Hepatocyte (in vitro differentiated cells): ENCODE results near the gene FER1L5. TPM values are rescaled to one million over a fixed set of nuclear protein-coding genes. Genes with fewer than 3 reads are reported as not detected.
A peak's percentile ranks its signal among the peaks of the same experiment; 100 is the strongest.

Experiments used
- DNase-seq: peaks from one replicate; pipeline ENCODE4 v3.0.0-alpha.2; 2016; ENCODE audit warnings: low spot score
- H2AFZ ChIP-seq: fragments of 200-600 bp; sonication (generic); 2 replicates; pipeline ENCODE4 v1.6.0; 2016; ENCODE audit warnings: antibody characterized with exemption, mild to moderate bottlenecking
- H3K27ac ChIP-seq: fragments of 200-600 bp; sonication (generic); 2 replicates; pipeline ENCODE4 v1.5.1; 2016; ENCODE audit warnings: mild to moderate bottlenecking
- H3K27me3 ChIP-seq: fragments of 200-600 bp; sonication (generic); 2 replicates; pipeline ENCODE4 v1.6.1; 2016
- H3K36me3 ChIP-seq: fragments of 200-600 bp; sonication (generic); replicated peaks from 2 replicates; pipeline ENCODE4 v1.5.1; 2016; ENCODE audit warnings: low read depth; ENCODE audit not compliant: insufficient read depth
- H3K4me1 ChIP-seq: fragments of 200-600 bp; sonication (generic); 2 replicates; pipeline ENCODE4 v1.5.1; 2016; ENCODE audit warnings: mild to moderate bottlenecking, moderate library complexity; ENCODE audit not compliant: insufficient read depth
- H3K4me2 ChIP-seq: fragments of 200-600 bp; sonication (generic); 2 replicates; pipeline ENCODE4 v1.6.0; 2016
- H3K4me3 ChIP-seq: fragments of 200-600 bp; sonication (generic); 2 replicates; pipeline ENCODE4 v1.5.1; 2016; ENCODE audit warnings: mild to moderate bottlenecking
- H3K79me2 ChIP-seq: fragments of 200-600 bp; sonication (generic); 2 replicates; pipeline ENCODE4 v1.6.0; 2017; ENCODE audit warnings: mild to moderate bottlenecking
- H3K9me2 ChIP-seq: fragments of 200-600 bp; sonication (generic); replicated peaks from 2 replicates; pipeline ENCODE4 v1.6.0; 2017; ENCODE audit warnings: mild to moderate bottlenecking; ENCODE audit not compliant: insufficient read depth
- H3K9me3 ChIP-seq: fragments of 200-600 bp; sonication (generic); 2 replicates; pipeline ENCODE4 v1.5.1; 2016; ENCODE audit warnings: low read depth, mild to moderate bottlenecking
- H4K20me1 ChIP-seq: fragments of 200-600 bp; sonication (generic); 2 replicates; pipeline ENCODE4 v1.6.0; 2016; ENCODE audit warnings: mild to moderate bottlenecking; ENCODE audit not compliant: insufficient read depth, poor library complexity, severe bottlenecking
- EZH2 ChIP-seq: fragments of 200-600 bp; sonication (generic); IDR thresholded peaks from 2 replicates; pipeline ENCODE4 v1.6.1; 2016; ENCODE audit warnings: antibody characterized with exemption, mild to moderate bottlenecking, borderline replicate concordance
- EZH2phosphoT487 ChIP-seq: fragments of 200-600 bp; sonication (generic); IDR thresholded peaks from one replicate; pipeline ENCODE4 v1.6.1; 2018; ENCODE audit warnings: antibody characterized with exemption, mild to moderate bottlenecking, low read depth, moderate library complexity; ENCODE audit not compliant: unreplicated experiment, severe bottlenecking
- WGBS: methylation state at CpG from one replicate; pipeline ENCODE4 v1.1.6; 2016; ENCODE audit warnings: low lambda C conversion rate; ENCODE audit errors: missing lambda C conversion rate; 5-methylcytosine and 5-hydroxymethylcytosine counted together
- polyA plus RNA-seq: library from polyadenylated mRNA; unstranded; fragments of >200 nt; fragmentation: Nextera tagmentation; extraction: Ambion mirVana; gene quantifications from 2 replicates; pipeline ENCODE4 v1.2.1, GENCODE V29; 2016
- total RNA-seq: library from RNA; depleted of rRNA; stranded (reverse); fragments of >200 nt; gene quantifications from 2 replicates; pipeline ENCODE4 v1.2.3, GENCODE V29; 2014
- TF ChIP-seq, protein P1 (sequence below): fragments of 200-600 bp; sonication (generic); IDR thresholded peaks from 2 replicates; pipeline ENCODE4 v1.5.1; 2016; ENCODE audit warnings: antibody characterized with exemption, mild to moderate bottlenecking; ENCODE audit not compliant: poor library complexity

FER1L5 gene
- total and polyA plus RNA-seq, 2 experiments from 2014 or later: 0.10 to 0.33 TPM

DNA sequence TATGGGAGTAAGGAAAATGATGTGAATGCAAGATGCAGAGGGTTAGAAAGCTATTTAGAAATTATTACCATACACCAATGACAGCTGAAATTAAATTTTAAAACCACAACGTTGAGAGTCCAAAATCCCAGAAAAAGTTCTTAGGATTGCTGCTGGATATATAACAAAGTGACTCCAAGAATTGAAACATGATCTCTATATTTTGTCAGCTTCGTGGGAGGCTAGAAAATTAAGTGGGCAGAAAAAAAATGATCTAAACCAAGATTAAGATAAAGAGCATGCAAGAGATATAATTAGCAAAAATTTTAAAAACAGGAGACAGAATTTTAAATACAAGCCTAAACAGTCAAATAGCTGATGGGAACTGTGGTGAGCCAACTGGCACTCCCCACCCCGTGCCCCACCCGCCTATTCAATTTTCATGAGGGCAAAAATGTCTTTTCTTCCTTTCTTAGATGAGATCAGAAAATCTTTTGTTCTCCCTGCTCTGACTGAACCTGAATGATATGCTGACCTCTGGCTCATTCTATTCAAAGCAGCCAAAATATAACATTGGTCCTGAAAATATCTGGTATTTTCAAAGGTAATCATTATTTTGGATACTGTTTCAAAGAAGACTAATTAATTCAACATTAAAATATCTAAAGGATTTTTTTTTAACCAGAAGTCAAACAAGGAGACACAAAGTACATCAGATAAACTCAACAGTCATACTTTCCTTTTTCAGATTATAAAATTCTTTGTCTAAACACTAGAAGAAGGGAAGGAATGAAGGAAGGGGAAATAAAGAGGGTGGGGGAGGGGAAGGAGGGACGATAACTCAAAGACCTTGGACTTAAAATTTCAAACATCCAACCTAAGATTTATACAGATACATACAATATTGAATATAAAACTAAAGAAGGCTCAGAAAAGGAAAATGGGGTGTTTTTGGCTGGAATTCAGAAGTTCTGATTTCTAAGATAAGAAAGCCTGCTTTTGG, 16.7 kb upstream of the FER1L5 start:
- Histone ChIP-seq H3K27ac (peak overlapping the region; percentile 13), H4K20me1 (no peaks in the 10 kb centered on the region), H3K79me2 (peaks cover 64% of the 10 kb centered on the region), H3K9me2 (no peaks in the 10 kb centered on the region), H3K4me2 (no peak overlapping the region), H3K27me3 (no peaks in the 10 kb centered on the region), H3K4me3 (no peak overlapping the region), H3K9me3 (no peaks in the 10 kb centered on the region), H2AFZ (no peak overlapping the region), H3K4me1 (no peaks in the 10 kb centered on the region), H3K36me3 (no peaks in the 10 kb centered on the region)
- DNase-seq: no peak
- 72% methylated on average over 5 of the region's 5 CpGs for WGBS
- TF ChIP-seq, protein P1, sequence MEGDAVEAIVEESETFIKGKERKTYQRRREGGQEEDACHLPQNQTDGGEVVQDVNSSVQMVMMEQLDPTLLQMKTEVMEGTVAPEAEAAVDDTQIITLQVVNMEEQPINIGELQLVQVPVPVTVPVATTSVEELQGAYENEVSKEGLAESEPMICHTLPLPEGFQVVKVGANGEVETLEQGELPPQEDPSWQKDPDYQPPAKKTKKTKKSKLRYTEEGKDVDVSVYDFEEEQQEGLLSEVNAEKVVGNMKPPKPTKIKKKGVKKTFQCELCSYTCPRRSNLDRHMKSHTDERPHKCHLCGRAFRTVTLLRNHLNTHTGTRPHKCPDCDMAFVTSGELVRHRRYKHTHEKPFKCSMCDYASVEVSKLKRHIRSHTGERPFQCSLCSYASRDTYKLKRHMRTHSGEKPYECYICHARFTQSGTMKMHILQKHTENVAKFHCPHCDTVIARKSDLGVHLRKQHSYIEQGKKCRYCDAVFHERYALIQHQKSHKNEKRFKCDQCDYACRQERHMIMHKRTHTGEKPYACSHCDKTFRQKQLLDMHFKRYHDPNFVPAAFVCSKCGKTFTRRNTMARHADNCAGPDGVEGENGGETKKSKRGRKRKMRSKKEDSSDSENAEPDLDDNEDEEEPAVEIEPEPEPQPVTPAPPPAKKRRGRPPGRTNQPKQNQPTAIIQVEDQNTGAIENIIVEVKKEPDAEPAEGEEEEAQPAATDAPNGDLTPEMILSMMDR: no peak
- no peak for TF ChIP-seq EZH2phosphoT487
- TF ChIP-seq EZH2: no peak

DNA sequence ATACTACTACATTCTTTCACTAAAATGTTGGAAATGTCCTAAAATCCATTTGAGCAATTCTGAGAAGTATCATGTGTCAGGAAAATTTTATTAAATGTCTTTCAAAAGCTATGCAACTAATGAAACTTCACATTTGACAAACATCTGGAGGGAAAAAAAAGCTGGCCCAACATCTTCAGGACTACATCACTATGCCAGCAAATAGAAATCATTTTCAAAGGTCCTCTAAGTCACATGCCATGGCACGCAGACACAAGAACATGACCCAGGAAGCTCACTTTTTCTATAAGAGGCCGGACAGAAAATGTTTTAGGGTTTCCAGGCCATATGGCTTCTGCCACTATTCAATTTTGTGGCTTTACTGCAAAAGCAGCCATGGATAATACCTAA, 16.0 kb upstream of the FER1L5 start:
- Histone ChIP-seq H3K36me3 (no peaks in the 10 kb centered on the region), H3K27ac (peak overlapping the region; percentile 13), H3K79me2 (peaks cover 62% of the 10 kb centered on the region), H4K20me1 (no peaks in the 10 kb centered on the region), H3K9me3 (no peaks in the 10 kb centered on the region), H2AFZ (no peak overlapping the region), H3K4me2 (no peak overlapping the region), H3K9me2 (no peaks in the 10 kb centered on the region), H3K4me3 (no peak overlapping the region), H3K27me3 (no peaks in the 10 kb centered on the region), H3K4me1 (no peaks in the 10 kb centered on the region)
- TF ChIP-seq, protein P1: no peak
- TF ChIP-seq EZH2 (no peak), EZH2phosphoT487 (no peak)
- WGBS: 82% methylated on average over 2 of the region's 2 CpGs
- DNase-seq: no peak

DNA sequence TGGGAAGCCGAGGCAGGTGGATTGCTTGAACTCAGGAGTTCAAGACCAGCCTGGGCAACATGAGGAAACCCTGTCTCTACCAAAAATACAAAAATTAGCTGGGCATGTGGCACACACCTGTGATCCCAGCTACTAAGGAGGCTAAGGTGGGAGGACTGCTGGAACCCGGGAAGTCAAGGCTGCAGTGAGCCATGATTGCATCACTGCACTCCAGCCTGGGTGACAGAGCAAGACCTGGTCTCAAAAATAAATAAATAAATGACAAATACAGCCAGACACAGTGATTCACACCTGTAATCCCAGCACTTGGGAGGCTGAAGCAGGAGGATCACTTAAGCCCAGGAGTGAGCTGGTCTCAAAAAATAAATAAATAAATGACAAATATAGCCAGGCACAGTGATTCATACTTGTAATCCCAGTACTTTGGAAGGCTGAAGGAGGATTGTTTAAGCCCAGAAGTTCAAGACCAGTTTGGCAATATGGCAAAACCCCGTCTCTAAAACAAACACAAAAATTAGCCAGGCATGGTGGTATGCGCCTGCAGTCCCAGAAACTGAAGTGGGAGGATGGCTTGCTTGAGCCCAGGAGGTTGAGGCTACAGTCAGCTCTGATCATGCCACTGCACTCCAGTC, 10.6 kb upstream of the FER1L5 start:
- H3K9me2 ChIP-seq: no peaks in the 10 kb centered on the region
- no peaks in the 10 kb centered on the region for H3K36me3 ChIP-seq
- H3K9me3 ChIP-seq: no peaks in the 10 kb centered on the region
- no peak for DNase-seq
- 81% methylated on average over 4 of the region's 4 CpGs for WGBS
- peaks cover 79% of the 10 kb centered on the region for H3K79me2 ChIP-seq
- H3K4me2 ChIP-seq: no peak overlapping the region
- H4K20me1 ChIP-seq: peaks cover 13% of the 10 kb centered on the region
- H3K27me3 ChIP-seq: no peaks in the 10 kb centered on the region
- H3K4me1 ChIP-seq: peaks cover 11% of the 10 kb centered on the region
- no peak overlapping the region for H3K27ac ChIP-seq
- H2AFZ ChIP-seq: no peak overlapping the region
- H3K4me3 ChIP-seq: no peak overlapping the region
- TF ChIP-seq, protein P1: no peak
- TF ChIP-seq EZH2 (no peak), EZH2phosphoT487 (no peak)
